Neural cell (in vitro differentiated cells): ENCODE results near the gene EIF2AK2. TPM values are rescaled to one million over a fixed set of nuclear protein-coding genes. Genes with fewer than 3 reads are reported as not detected.

Source experiments
- H2AFZ ChIP-seq: fragments of 200-600, 300-800 bp; sonication (generic), shearing (Covaris generic); 2 replicates; pipeline ENCODE4 v1.6.0; 2014; ENCODE audit warnings: low read depth, mild to moderate bottlenecking, antibody characterized with exemption, low read length, moderate library complexity
- H3F3A ChIP-seq: fragments of 200-600 bp; shearing (Covaris generic); 2 replicates; pipeline ENCODE4 v1.6.1; 2016; ENCODE audit warnings: mild to moderate bottlenecking, moderate library complexity, mixed read lengths, antibody characterized with exemption, low read length; ENCODE audit not compliant: insufficient read depth, poor library complexity, severe bottlenecking
- H3K27ac ChIP-seq: fragments of 200-600, 300-800 bp; sonication (generic), shearing (Covaris generic); 2 replicates; pipeline ENCODE4 v1.5.1; 2014; ENCODE audit warnings: mild to moderate bottlenecking, low read length, moderate library complexity
- H3K27me3 ChIP-seq: fragments of 300-800, 200-600 bp; sonication (generic), shearing (Covaris generic); 2 replicates; pipeline ENCODE4 v1.6.0; 2014; ENCODE audit warnings: mild to moderate bottlenecking, low read depth, low read length, moderate library complexity; ENCODE audit not compliant: insufficient read depth
- H3K36me3 ChIP-seq: fragments of 300-800, 200-600 bp; sonication (generic), shearing (Covaris generic); 2 replicates; pipeline ENCODE4 v1.5.1; 2014; ENCODE audit warnings: mild to moderate bottlenecking, antibody characterized with exemption, low read length, moderate library complexity; ENCODE audit not compliant: insufficient read depth
- H3K4me2 ChIP-seq: fragments of 300-800, 200-600 bp; sonication (generic), shearing (Covaris generic); 2 replicates; pipeline ENCODE4 v1.6.0; 2014; ENCODE audit warnings: mild to moderate bottlenecking, low read length
- H3K4me3 ChIP-seq: fragments of 300-800, 200-600 bp; sonication (generic), shearing (Covaris generic); 2 replicates; pipeline ENCODE4 v1.5.1; 2014; ENCODE audit warnings: mild to moderate bottlenecking, low read length, moderate library complexity
- H3K79me2 ChIP-seq: fragments of 200-600 bp; shearing (Covaris generic); replicated peaks from 2 replicates; pipeline ENCODE4 v1.6.0; 2014; ENCODE audit warnings: mild to moderate bottlenecking, low read length, moderate library complexity; ENCODE audit not compliant: insufficient read depth
- H3K9ac ChIP-seq: fragments of 300-800, 200-600 bp; sonication (generic), shearing (Covaris generic); 2 replicates; pipeline ENCODE4 v1.6.1; 2016; ENCODE audit warnings: mild to moderate bottlenecking, low read length, mixed read lengths
- H3K9me2 ChIP-seq: fragments of 200-600 bp; shearing (Covaris generic); 2 replicates; pipeline ENCODE4 v1.6.1; 2016; ENCODE audit warnings: mild to moderate bottlenecking, low read length, mixed read lengths; ENCODE audit not compliant: insufficient read depth
- H3K9me3 ChIP-seq: fragments of 200-600, 300-800 bp; sonication (generic), shearing (Covaris generic); 2 replicates; pipeline ENCODE4 v1.6.1; 2016; ENCODE audit warnings: mild to moderate bottlenecking, mixed run types, low read length, moderate library complexity, mixed read lengths
- H4K20me1 ChIP-seq: fragments of 200-600 bp; shearing (Covaris generic); 2 replicates; pipeline ENCODE4 v1.6.1; 2016; ENCODE audit warnings: mild to moderate bottlenecking, mixed run types; ENCODE audit not compliant: insufficient read depth
- CTCF ChIP-seq: fragments of 450-650 bp; IDR thresholded peaks from 2 replicates; pipeline ENCODE4 v1.5.1; 2014; ENCODE audit warnings: antibody characterized with exemption, mild to moderate bottlenecking, moderate library complexity; ENCODE audit not compliant: poor library complexity, severe bottlenecking
- EP300 ChIP-seq: fragments of 450-650 bp; conservative IDR thresholded peaks from 2 replicates; pipeline ENCODE4 v1.6.1; 2014; ENCODE audit warnings: antibody characterized with exemption, mild to moderate bottlenecking, moderate library complexity; ENCODE audit not compliant: poor library complexity, severe bottlenecking
- EZH2 ChIP-seq: fragments of 200-600, 300-800 bp; shearing (Covaris generic), sonication (generic); IDR thresholded peaks from 2 replicates; pipeline ENCODE4 v1.6.1; 2014; ENCODE audit warnings: antibody characterized with exemption, low read length, borderline replicate concordance, mild to moderate bottlenecking; ENCODE audit not compliant: insufficient read depth, poor library complexity, severe bottlenecking
- MXI1 ChIP-seq: fragments of 450-650 bp; conservative IDR thresholded peaks from 2 replicates; pipeline ENCODE4 v1.6.1; 2014; ENCODE audit warnings: antibody characterized with exemption, mild to moderate bottlenecking; ENCODE audit not compliant: poor library complexity, severe bottlenecking
- POLR2AphosphoS5 ChIP-seq: IDR thresholded peaks from 2 replicates; pipeline ENCODE4 v1.6.1; 2012
- RAD21 ChIP-seq: fragments of 450-650 bp; conservative IDR thresholded peaks from 2 replicates; pipeline ENCODE4 v1.6.1; 2014; ENCODE audit warnings: antibody characterized with exemption, mild to moderate bottlenecking, moderate library complexity
- SMC3 ChIP-seq: fragments of 450-650 bp; conservative IDR thresholded peaks from 2 replicates; pipeline ENCODE4 v1.6.1; 2014; ENCODE audit warnings: antibody characterized with exemption, mild to moderate bottlenecking, moderate library complexity; ENCODE audit not compliant: poor library complexity
- TAF1 ChIP-seq: IDR thresholded peaks from 2 replicates; pipeline ENCODE4 v1.6.1; 2012; ENCODE audit warnings: low read depth
- polyA plus RNA-seq: library from polyadenylated mRNA; depleted of rRNA; stranded (reverse); fragments of >200 nt; gene quantifications from 2 replicates; pipeline ENCODE4 v1.2.3, GENCODE V29; 2014
- TF ChIP-seq, protein P1 (sequence below): IDR thresholded peaks from 2 replicates; pipeline ENCODE4 v1.6.1; 2012; ENCODE audit warnings: borderline replicate concordance

The EIF2AK2 gene
- polyA plus RNA-seq, 1 donor from 2014 or later = 2.5 TPM

GRCh38 chr2:37109523-37109922 lies 47.3 kb downstream of the EIF2AK2 start:
- no peak overlapping the region for H3K4me3 ChIP-seq
- no peaks in the 10 kb centered on the region for H3K27me3 ChIP-seq
- H3F3A ChIP-seq = no peaks in the 10 kb centered on the region
- no peak for TF ChIP-seq EP300
- TF ChIP-seq MXI1 = no peak
- no peak for TF ChIP-seq POLR2AphosphoS5
- TF ChIP-seq, protein P1, sequence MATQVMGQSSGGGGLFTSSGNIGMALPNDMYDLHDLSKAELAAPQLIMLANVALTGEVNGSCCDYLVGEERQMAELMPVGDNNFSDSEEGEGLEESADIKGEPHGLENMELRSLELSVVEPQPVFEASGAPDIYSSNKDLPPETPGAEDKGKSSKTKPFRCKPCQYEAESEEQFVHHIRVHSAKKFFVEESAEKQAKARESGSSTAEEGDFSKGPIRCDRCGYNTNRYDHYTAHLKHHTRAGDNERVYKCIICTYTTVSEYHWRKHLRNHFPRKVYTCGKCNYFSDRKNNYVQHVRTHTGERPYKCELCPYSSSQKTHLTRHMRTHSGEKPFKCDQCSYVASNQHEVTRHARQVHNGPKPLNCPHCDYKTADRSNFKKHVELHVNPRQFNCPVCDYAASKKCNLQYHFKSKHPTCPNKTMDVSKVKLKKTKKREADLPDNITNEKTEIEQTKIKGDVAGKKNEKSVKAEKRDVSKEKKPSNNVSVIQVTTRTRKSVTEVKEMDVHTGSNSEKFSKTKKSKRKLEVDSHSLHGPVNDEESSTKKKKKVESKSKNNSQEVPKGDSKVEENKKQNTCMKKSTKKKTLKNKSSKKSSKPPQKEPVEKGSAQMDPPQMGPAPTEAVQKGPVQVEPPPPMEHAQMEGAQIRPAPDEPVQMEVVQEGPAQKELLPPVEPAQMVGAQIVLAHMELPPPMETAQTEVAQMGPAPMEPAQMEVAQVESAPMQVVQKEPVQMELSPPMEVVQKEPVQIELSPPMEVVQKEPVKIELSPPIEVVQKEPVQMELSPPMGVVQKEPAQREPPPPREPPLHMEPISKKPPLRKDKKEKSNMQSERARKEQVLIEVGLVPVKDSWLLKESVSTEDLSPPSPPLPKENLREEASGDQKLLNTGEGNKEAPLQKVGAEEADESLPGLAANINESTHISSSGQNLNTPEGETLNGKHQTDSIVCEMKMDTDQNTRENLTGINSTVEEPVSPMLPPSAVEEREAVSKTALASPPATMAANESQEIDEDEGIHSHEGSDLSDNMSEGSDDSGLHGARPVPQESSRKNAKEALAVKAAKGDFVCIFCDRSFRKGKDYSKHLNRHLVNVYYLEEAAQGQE = no peak
- TF ChIP-seq RAD21 = no peak
- TF ChIP-seq TAF1 = no peak
- no peak for TF ChIP-seq EZH2
- no peak for TF ChIP-seq CTCF
- no peak for TF ChIP-seq SMC3
- no peak overlapping the region for H3K4me2 ChIP-seq
- no peaks in the 10 kb centered on the region for H3K79me2 ChIP-seq
- no peak overlapping the region for H3K9ac ChIP-seq
- H3K9me2 ChIP-seq = no peaks in the 10 kb centered on the region
- no peak overlapping the region for H3K27ac ChIP-seq
- no peaks in the 10 kb centered on the region for H3K36me3 ChIP-seq
- H2AFZ ChIP-seq = no peak overlapping the region
- no peaks in the 10 kb centered on the region for H3K9me3 ChIP-seq
- no peaks in the 10 kb centered on the region for H4K20me1 ChIP-seq

- no peaks in the 10 kb centered on the region for H4K20me1 ChIP-seq
- H3K4me3 ChIP-seq = no peak overlapping the region
- no peaks in the 10 kb centered on the region for H3K9me2 ChIP-seq
- TF ChIP-seq SMC3 (no peak), CTCF (no peak), TAF1 (no peak), POLR2AphosphoS5 (no peak), RAD21 (no peak), MXI1 (no peak), EZH2 (no peak)
- TF ChIP-seq, protein P1 = no peak
- no peak overlapping the region for H3K4me2 ChIP-seq
- H3K9me3 ChIP-seq = no peaks in the 10 kb centered on the region
- H3K9ac ChIP-seq = no peak overlapping the region
- H2AFZ ChIP-seq = no peak overlapping the region
- H3K27me3 ChIP-seq = no peaks in the 10 kb centered on the region
- H3F3A ChIP-seq = no peaks in the 10 kb centered on the region
- no peaks in the 10 kb centered on the region for H3K79me2 ChIP-seq
- H3K27ac ChIP-seq = no peak overlapping the region
- no peaks in the 10 kb centered on the region for H3K36me3 ChIP-seq
Observed at GRCh38 chr2:37105150-37105549, 51.6 kb downstream of the EIF2AK2 start.
